ENCODE measurements around the gene TRIP4. TPM values are rescaled to one million over a fixed set of nuclear protein-coding genes. Genes with fewer than 3 reads are reported as not detected.

The TRIP4 gene
- total and polyA plus RNA-seq, 4 donors, result 17.0 to 23.6 (median 23.0) TPM

Small RNA genes within 50 kb of the gene (small RNA-seq; reads per million reads assigned to genes)
- not detected for gene RF00019 (ENCODE audit: low replicate concordance)
- gene RF00554 (ENCODE audit: low replicate concordance), result not detected

Other genes starting within 250 kb of the TRIP4 start
- gene SNX22, start 236.1 kb upstream of the TRIP4 start, total RNA-seq, result 10 to 100 TPM in 1 of 2 donors, 1 to 10 TPM in 1; 3.4 to 20.3 TPM
- 10 to 100 TPM in 1 of 2 donors, 1 to 10 TPM in 1; 4.1 to 14.2 TPM for gene SNX22, start 236.1 kb upstream of the TRIP4 start, polyA plus RNA-seq
- 100 to 1,000 TPM; 213 to 721 TPM for gene PPIB, start 224.8 kb upstream of the TRIP4 start, total RNA-seq
- gene PPIB, start 224.8 kb upstream of the TRIP4 start, polyA plus RNA-seq, result 1,000 to 10,000 TPM in 1 of 2 donors, 100 to 1,000 TPM in 1; 981 to 1,077 TPM
- gene CSNK1G1, start 31.7 kb upstream of the TRIP4 start, total RNA-seq, result 10 to 100 TPM; 20.4 to 50.4 TPM
- gene CSNK1G1, start 31.7 kb upstream of the TRIP4 start, polyA plus RNA-seq, result 1 to 10 TPM; 3.0 to 5.4 TPM
- gene PCLAF, start 6.4 kb upstream of the TRIP4 start, total RNA-seq, result 1 to 10 TPM; 3.5 to 4.7 TPM
- 10 to 100 TPM in 1 of 2 donors, 1 to 10 TPM in 1; 7.3 to 36.2 TPM for gene PCLAF, start 6.4 kb upstream of the TRIP4 start, polyA plus RNA-seq
- 10 to 100 TPM; 34.3 to 54.2 TPM for gene ZNF609, start 72.7 kb downstream of the TRIP4 start, total RNA-seq
- 1 to 10 TPM; 8.1 to 9.6 TPM for gene ZNF609, start 72.7 kb downstream of the TRIP4 start, polyA plus RNA-seq